GM12865 (cell line): ENCODE data around the gene ADARB1.

Source experiments
- DNase-seq: peaks from one replicate; pipeline ENCODE4 v3.0.0; 2010; ENCODE audit warnings: low read depth
- H3K4me3 ChIP-seq: 2 replicates; pipeline ENCODE4 v1.5.1; 2011; ENCODE audit warnings: mild to moderate bottlenecking, low read depth, low read length, control low read depth
- CTCF ChIP-seq: IDR thresholded peaks from 2 replicates; pipeline ENCODE4 v1.5.1; 2011; ENCODE audit warnings: low read length, control low read depth, low read depth, inconsistent platforms; ENCODE audit not compliant: insufficient read depth; ENCODE audit errors: missing control alignments

Gene ADARB1

DNA sequence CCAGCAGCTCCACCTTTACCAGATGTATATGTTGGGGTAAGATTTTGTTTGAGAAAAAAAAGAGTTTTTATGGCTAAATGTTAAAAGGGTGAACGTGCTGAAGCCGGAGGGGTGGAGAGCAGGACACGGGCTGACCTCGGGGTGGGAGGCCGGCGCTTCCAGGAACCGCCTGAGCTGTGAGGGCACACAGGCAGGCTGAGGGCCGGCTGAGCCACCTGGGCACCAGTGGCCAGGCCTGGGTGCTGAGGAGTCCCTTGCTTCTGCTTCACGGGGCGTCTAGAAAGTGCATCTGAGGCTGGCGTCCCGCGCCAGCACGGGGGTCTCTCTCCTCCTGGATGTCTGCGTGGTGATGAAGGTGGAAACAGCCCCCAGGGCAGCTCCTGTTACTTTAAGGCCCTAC is 33.6 kb upstream of the ADARB1 start:
- no peak for TF ChIP-seq CTCF
- H3K4me3 ChIP-seq: no peak overlapping the region
- DNase-seq: no peak

- TF ChIP-seq CTCF: no peak
- no peak overlapping the region for H3K4me3 ChIP-seq
- no peak for DNase-seq
Measured at GRCh38 chr21:45041351-45041805, 33.0 kb upstream of the ADARB1 start.

DNA sequence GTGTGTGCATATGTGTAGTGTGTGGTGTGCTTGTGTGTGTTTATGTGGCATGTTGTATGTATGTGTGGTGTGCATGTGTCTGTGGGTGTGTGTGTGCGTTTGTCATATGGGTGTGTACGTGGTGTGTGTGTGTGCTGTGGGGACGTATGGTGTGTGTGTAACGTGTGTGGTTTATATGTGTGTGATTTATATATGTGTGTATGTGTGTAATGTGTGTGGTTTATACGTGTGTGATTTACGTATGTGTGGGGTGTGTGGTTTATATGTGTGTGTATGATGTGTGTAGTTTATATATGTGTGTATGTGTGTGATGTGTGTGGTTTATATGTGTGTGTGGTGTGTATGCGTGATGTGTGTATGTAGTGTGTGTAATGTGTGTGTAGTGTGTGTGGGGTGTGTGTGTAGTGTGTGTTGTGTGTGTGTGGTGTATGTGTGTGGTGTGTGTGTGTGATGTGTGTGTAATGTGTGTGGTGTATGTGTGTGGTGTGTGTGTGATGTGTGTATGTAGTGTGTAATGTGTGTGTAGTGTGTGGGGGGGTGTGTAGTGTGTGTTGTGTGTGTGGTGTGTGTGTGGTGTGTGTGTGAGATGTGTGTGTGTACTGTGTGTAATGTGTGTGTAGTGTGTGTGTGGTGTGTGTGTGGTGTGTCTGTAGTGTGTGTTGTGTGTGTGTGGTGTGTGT is 32.3 kb upstream of the ADARB1 start:
- no peak for TF ChIP-seq CTCF
- H3K4me3 ChIP-seq: no peak overlapping the region
- no peak for DNase-seq

- TF ChIP-seq CTCF: no peak
- no peak overlapping the region for H3K4me3 ChIP-seq
- no peak for DNase-seq
Measured at GRCh38 chr21:45042664-45043161, 31.7 kb upstream of the ADARB1 start.

GRCh38 chr21:45043541-45044020 is 30.8 kb upstream of the ADARB1 start:
- TF ChIP-seq CTCF: no peak
- no peak for DNase-seq
- no peak overlapping the region for H3K4me3 ChIP-seq

GRCh38 chr21:45045481-45045880 is 28.9 kb upstream of the ADARB1 start:
- no peak for TF ChIP-seq CTCF
- no peak overlapping the region for H3K4me3 ChIP-seq
- DNase-seq: no peak

DNA sequence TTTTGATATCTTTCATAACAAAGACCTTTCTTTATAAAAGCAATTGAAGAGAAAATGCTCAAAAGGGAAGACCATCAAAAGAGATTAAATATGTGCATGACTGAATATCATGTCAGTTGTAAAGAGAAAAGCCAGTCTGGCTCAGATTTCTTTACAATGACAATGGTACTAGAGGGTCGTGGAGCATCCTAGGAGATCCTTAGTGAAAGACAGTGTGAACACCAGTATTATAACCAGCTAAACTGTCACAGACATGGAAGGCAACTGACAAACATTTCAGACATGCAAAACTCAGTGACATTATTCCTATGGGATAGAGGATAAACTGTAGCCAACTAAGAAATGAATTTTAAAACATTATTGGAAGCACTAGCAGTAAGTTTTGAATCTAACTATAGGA is 27.1 kb upstream of the ADARB1 start:
- DNase-seq: no peak
- TF ChIP-seq CTCF: no peak
- H3K4me3 ChIP-seq: no peak overlapping the region
